Jurkat, Clone E6-1 (cell line): ENCODE data around the gene HGFAC. TPM values are rescaled to one million over a fixed set of nuclear protein-coding genes. Genes with fewer than 3 reads are reported as not detected.

Experiments
- DNase-seq: peaks from one replicate; pipeline ENCODE4 v3.0.0-alpha.2; 2011; ENCODE audit warnings: low read depth, low spot score
- H3K4me3 ChIP-seq: 2 replicates; pipeline ENCODE4 v1.5.1; 2011; ENCODE audit warnings: mild to moderate bottlenecking, low read length, control low read depth, moderate library complexity
- polyA plus RNA-seq: library from polyadenylated mRNA; unstranded; fragments of >200 nt; gene quantifications from one replicate; pipeline ENCODE4 v1.2.1, GENCODE V29; 2012; ENCODE audit warnings: missing spikeins; ENCODE audit not compliant: insufficient read length, insufficient read depth

HGFAC gene
- polyA plus RNA-seq, result not detected

GRCh38 chr4:3441501-3442459, at the start of gene HGFAC:
TSS of gene HGFAC (plus strand) at chr4:3441968. CDS start at chr4:3442002, 34 bp downstream.
- no peak for DNase-seq
- H3K4me3 ChIP-seq, result no peak within 1 kb of the TSS

- no peak for DNase-seq
- no peak overlapping the region for H3K4me3 ChIP-seq
Observed at GRCh38 chr4:3392321-3392720, 49.4 kb upstream of the HGFAC start.

GRCh38 chr4:3393171-3393570, 48.6 kb upstream of the HGFAC start:
- DNase-seq, result no peak
- H3K4me3 ChIP-seq, result no peak overlapping the region

- no peak for DNase-seq
- no peak overlapping the region for H3K4me3 ChIP-seq
Observed at GRCh38 chr4:3396600-3396999, 45.2 kb upstream of the HGFAC start.

- no peak overlapping the region for H3K4me3 ChIP-seq
- no peak for DNase-seq
Observed at GRCh38 chr4:3397128-3397527, 44.6 kb upstream of the HGFAC start.

GRCh38 chr4:3399277-3400194, 42.2 kb upstream of the HGFAC start:
- peak; percentile 25 for DNase-seq
- H3K4me3 ChIP-seq, result no peak overlapping the region

GRCh38 chr4:3401436-3402171, 40.2 kb upstream of the HGFAC start:
- no peak overlapping the region for H3K4me3 ChIP-seq
- DNase-seq, result no peak

GRCh38 chr4:3402491-3403347, 39.0 kb upstream of the HGFAC start:
- no peak overlapping the region for H3K4me3 ChIP-seq
- no peak for DNase-seq

GRCh38 chr4:3403348-3403906, 38.3 kb upstream of the HGFAC start:
- no peak for DNase-seq
- no peak overlapping the region for H3K4me3 ChIP-seq

GRCh38 chr4:3404546-3404945, 37.2 kb upstream of the HGFAC start:
- H3K4me3 ChIP-seq, result no peak overlapping the region
- no peak for DNase-seq

- H3K4me3 ChIP-seq, result no peak overlapping the region
- no peak for DNase-seq
Observed at GRCh38 chr4:3405176-3405575, 36.6 kb upstream of the HGFAC start.

- DNase-seq, result no peak
- no peak overlapping the region for H3K4me3 ChIP-seq
Observed at GRCh38 chr4:3406021-3406420, 35.7 kb upstream of the HGFAC start.

GRCh38 chr4:3406431-3406830, 35.3 kb upstream of the HGFAC start:
- no peak overlapping the region for H3K4me3 ChIP-seq
- DNase-seq, result no peak

GRCh38 chr4:3407171-3407771, 34.5 kb upstream of the HGFAC start:
- H3K4me3 ChIP-seq, result no peak overlapping the region
- no peak for DNase-seq

GRCh38 chr4:3407930-3408792, 33.6 kb upstream of the HGFAC start:
- H3K4me3 ChIP-seq, result no peak overlapping the region
- DNase-seq, result no peak

- H3K4me3 ChIP-seq, result no peak overlapping the region
- no peak for DNase-seq
Observed at GRCh38 chr4:3408793-3409330, 32.9 kb upstream of the HGFAC start.
